Measurements from ENCODE around the gene ADAMTS2.

The ADAMTS2 gene

DNA sequence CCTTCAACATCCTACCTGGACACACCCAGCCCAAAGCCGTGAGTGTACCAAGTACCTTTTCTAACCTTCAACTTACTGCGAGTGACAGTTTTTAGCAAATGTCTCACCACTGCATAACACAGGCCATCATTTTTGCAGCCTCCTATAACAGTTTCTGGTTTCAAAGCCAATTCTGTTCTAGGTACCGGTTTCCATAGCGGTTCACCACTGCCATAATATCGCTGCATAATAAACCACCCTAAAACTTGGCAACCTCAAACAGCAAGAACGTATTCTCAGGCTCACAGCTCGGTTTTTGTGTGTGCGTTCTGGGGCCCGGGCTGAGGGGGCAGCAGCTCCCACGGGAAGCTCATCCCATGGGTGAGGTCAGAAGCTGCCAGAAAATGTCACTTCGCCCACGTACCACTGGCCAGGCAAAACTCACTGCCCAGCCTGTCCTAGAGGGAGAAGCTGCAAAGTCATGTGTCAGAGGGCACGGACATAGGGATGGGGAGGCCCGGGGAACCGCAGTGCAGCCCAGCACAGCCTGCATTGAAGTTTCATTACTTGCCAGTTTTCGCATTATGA is 15.9 kb upstream of the ADAMTS2 start:
- H3K27me3 ChIP-seq (ENCODE audit: insufficient read depth, low read length, poor library complexity) = no peaks in the 10 kb centered on the region
- H4K5ac ChIP-seq (ENCODE audit: low read length) = no peak overlapping the region
- H4K8ac ChIP-seq (ENCODE audit: low read depth, low read length) = no peak overlapping the region
- no peaks in the 10 kb centered on the region for H3K4me1 ChIP-seq (ENCODE audit: control insufficient read depth, low read depth, low read length)
- no peaks in the 10 kb centered on the region for H3K79me1 ChIP-seq (ENCODE audit: low read length)
- no peaks in the 10 kb centered on the region for H3K79me2 ChIP-seq (ENCODE audit: control insufficient read depth, insufficient read depth, low read length)
- no peak overlapping the region for H3K23ac ChIP-seq (ENCODE audit: low read length)
- no peak overlapping the region for H2AK5ac ChIP-seq (ENCODE audit: low read length)
- no peak overlapping the region for H2BK120ac ChIP-seq (ENCODE audit: low read depth, low read length)
- no peak for DNase-seq
- no peak overlapping the region for H3K4ac ChIP-seq (ENCODE audit: low read depth, low read length)
- H3K27ac ChIP-seq (ENCODE audit: low read depth, low read length) = no peak overlapping the region
- H3K4me2 ChIP-seq (ENCODE audit: low read length) = no peak overlapping the region
- H3K18ac ChIP-seq (ENCODE audit: low read length) = no peak overlapping the region
- H2BK15ac ChIP-seq (replicated peaks; ENCODE audit: low read depth) = no peak overlapping the region
- no peak overlapping the region for H3K56ac ChIP-seq (ENCODE audit: low read length)
- H2BK5ac ChIP-seq (ENCODE audit: low read length) = no peak overlapping the region
- no peak overlapping the region for H3K4me3 ChIP-seq (ENCODE audit: low read length)
- no CpG with 5 or more reads among the region's 16 CpGs for WGBS (ENCODE audit: extremely low coverage, insufficient coverage, low lambda C conversion rate)
- H3K9ac ChIP-seq (ENCODE audit: low read length) = no peak overlapping the region
- no peaks in the 10 kb centered on the region for H3K36me3 ChIP-seq (ENCODE audit: control insufficient read depth, insufficient read depth, low read length)

DNA sequence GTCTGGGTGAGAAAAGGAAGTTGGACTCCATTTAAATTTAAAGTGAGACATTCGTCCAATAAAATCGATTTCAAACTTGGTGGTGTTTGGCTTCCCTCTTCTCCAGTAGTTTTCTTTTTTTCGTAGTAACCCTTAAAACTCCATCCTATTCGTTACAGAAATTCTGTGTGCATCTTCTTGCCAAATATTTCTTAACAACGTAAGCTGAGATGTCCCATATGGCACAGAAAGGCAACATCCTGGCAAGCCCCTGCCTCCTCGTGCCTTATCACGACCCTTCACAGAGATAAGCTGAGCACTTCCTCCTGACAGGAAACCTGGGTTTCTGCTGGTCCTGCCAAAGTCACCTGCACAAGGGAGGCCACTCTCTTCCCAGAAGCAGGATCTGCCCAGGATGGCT is 11.8 kb upstream of the ADAMTS2 start:
- Histone ChIP-seq H4K8ac (ENCODE audit: low read depth, low read length) (no peak overlapping the region), H3K56ac (ENCODE audit: low read length) (no peak overlapping the region), H3K36me3 (ENCODE audit: control insufficient read depth, insufficient read depth, low read length) (no peaks in the 10 kb centered on the region), H2BK5ac (ENCODE audit: low read length) (no peak overlapping the region), H3K4me3 (ENCODE audit: low read length) (no peak overlapping the region), H3K9ac (ENCODE audit: low read length) (no peak overlapping the region), H3K27ac (ENCODE audit: low read depth, low read length) (no peak overlapping the region), H2BK120ac (ENCODE audit: low read depth, low read length) (no peak overlapping the region), H3K27me3 (ENCODE audit: insufficient read depth, low read length, poor library complexity) (no peaks in the 10 kb centered on the region), H3K4me2 (ENCODE audit: low read length) (no peak overlapping the region), H2AK5ac (ENCODE audit: low read length) (no peak overlapping the region), H4K5ac (ENCODE audit: low read length) (no peak overlapping the region), H3K23ac (ENCODE audit: low read length) (no peak overlapping the region), H2BK15ac (replicated peaks; ENCODE audit: low read depth) (no peak overlapping the region), H3K4ac (ENCODE audit: low read depth, low read length) (no peak overlapping the region), H3K79me1 (ENCODE audit: low read length) (no peaks in the 10 kb centered on the region), H3K79me2 (ENCODE audit: control insufficient read depth, insufficient read depth, low read length) (no peaks in the 10 kb centered on the region), H3K4me1 (ENCODE audit: control insufficient read depth, low read depth, low read length) (no peaks in the 10 kb centered on the region), H3K18ac (ENCODE audit: low read length) (no peak overlapping the region)
- DNase-seq = no peak
- WGBS (ENCODE audit: extremely low coverage, insufficient coverage, low lambda C conversion rate) = no CpG with 5 or more reads among the region's 7 CpGs

- WGBS (ENCODE audit: extremely low coverage, insufficient coverage, low lambda C conversion rate) = no CpG with 5 or more reads among the region's 11 CpGs
- Histone ChIP-seq H3K4me3 (ENCODE audit: low read length) (no peak overlapping the region), H2BK120ac (ENCODE audit: low read depth, low read length) (no peak overlapping the region), H3K36me3 (ENCODE audit: control insufficient read depth, insufficient read depth, low read length) (no peaks in the 10 kb centered on the region), H2BK15ac (replicated peaks; ENCODE audit: low read depth) (no peak overlapping the region), H3K23ac (ENCODE audit: low read length) (no peak overlapping the region), H4K5ac (ENCODE audit: low read length) (no peak overlapping the region), H3K4me1 (ENCODE audit: control insufficient read depth, low read depth, low read length) (no peaks in the 10 kb centered on the region), H4K8ac (ENCODE audit: low read depth, low read length) (no peak overlapping the region), H3K56ac (ENCODE audit: low read length) (no peak overlapping the region), H2AK5ac (ENCODE audit: low read length) (no peak overlapping the region), H3K27me3 (ENCODE audit: insufficient read depth, low read length, poor library complexity) (no peaks in the 10 kb centered on the region), H3K4ac (ENCODE audit: low read depth, low read length) (no peak overlapping the region), H3K79me1 (ENCODE audit: low read length) (no peaks in the 10 kb centered on the region), H3K18ac (ENCODE audit: low read length) (no peak overlapping the region), H3K79me2 (ENCODE audit: control insufficient read depth, insufficient read depth, low read length) (no peaks in the 10 kb centered on the region), H3K4me2 (ENCODE audit: low read length) (no peak overlapping the region), H3K27ac (ENCODE audit: low read depth, low read length) (no peak overlapping the region), H3K9ac (ENCODE audit: low read length) (no peak overlapping the region), H2BK5ac (ENCODE audit: low read length) (no peak overlapping the region)
- no peak for DNase-seq
Measured at GRCh38 chr5:179355976-179356974, 11.0 kb upstream of the ADAMTS2 start.

- H3K27me3 ChIP-seq (ENCODE audit: insufficient read depth, low read length, poor library complexity) = no peaks in the 10 kb centered on the region
- no peak overlapping the region for H3K9ac ChIP-seq (ENCODE audit: low read length)
- no peaks in the 10 kb centered on the region for H3K4me1 ChIP-seq (ENCODE audit: control insufficient read depth, low read depth, low read length)
- H3K4me2 ChIP-seq (ENCODE audit: low read length) = no peak overlapping the region
- no peaks in the 10 kb centered on the region for H3K79me2 ChIP-seq (ENCODE audit: control insufficient read depth, insufficient read depth, low read length)
- no peak overlapping the region for H3K18ac ChIP-seq (ENCODE audit: low read length)
- no peak overlapping the region for H3K56ac ChIP-seq (ENCODE audit: low read length)
- no peak overlapping the region for H3K27ac ChIP-seq (ENCODE audit: low read depth, low read length)
- H2BK15ac ChIP-seq (replicated peaks; ENCODE audit: low read depth) = no peak overlapping the region
- WGBS (ENCODE audit: extremely low coverage, insufficient coverage, low lambda C conversion rate) = no CpG with 5 or more reads among the region's 23 CpGs
- H2BK5ac ChIP-seq (ENCODE audit: low read length) = no peak overlapping the region
- no peaks in the 10 kb centered on the region for H3K36me3 ChIP-seq (ENCODE audit: control insufficient read depth, insufficient read depth, low read length)
- H2AK5ac ChIP-seq (ENCODE audit: low read length) = no peak overlapping the region
- no peak overlapping the region for H3K4me3 ChIP-seq (ENCODE audit: low read length)
- H3K23ac ChIP-seq (ENCODE audit: low read length) = no peak overlapping the region
- DNase-seq = no peak
- H3K79me1 ChIP-seq (ENCODE audit: low read length) = no peaks in the 10 kb centered on the region
- H3K4ac ChIP-seq (ENCODE audit: low read depth, low read length) = no peak overlapping the region
- no peak overlapping the region for H4K5ac ChIP-seq (ENCODE audit: low read length)
- H4K8ac ChIP-seq (ENCODE audit: low read depth, low read length) = no peak overlapping the region
- H2BK120ac ChIP-seq (ENCODE audit: low read depth, low read length) = no peak overlapping the region
Measured at GRCh38 chr5:179354305-179354882, 9.1 kb upstream of the ADAMTS2 start.

GRCh38 chr5:179348843-179349242 is 3.6 kb upstream of the ADAMTS2 start:
- no peaks in the 10 kb centered on the region for H3K27me3 ChIP-seq (ENCODE audit: insufficient read depth, low read length, poor library complexity)
- H3K23ac ChIP-seq (ENCODE audit: low read length) = no peak overlapping the region
- H3K27ac ChIP-seq (ENCODE audit: low read depth, low read length) = no peak overlapping the region
- H3K4ac ChIP-seq (ENCODE audit: low read depth, low read length) = no peak overlapping the region
- H2BK120ac ChIP-seq (ENCODE audit: low read depth, low read length) = no peak overlapping the region
- H4K8ac ChIP-seq (ENCODE audit: low read depth, low read length) = no peak overlapping the region
- no peak for DNase-seq
- H3K4me2 ChIP-seq (ENCODE audit: low read length) = no peak overlapping the region
- no peak overlapping the region for H2AK5ac ChIP-seq (ENCODE audit: low read length)
- no peak overlapping the region for H3K9ac ChIP-seq (ENCODE audit: low read length)
- H3K79me2 ChIP-seq (ENCODE audit: control insufficient read depth, insufficient read depth, low read length) = no peaks in the 10 kb centered on the region
- H2BK5ac ChIP-seq (ENCODE audit: low read length) = no peak overlapping the region
- H3K79me1 ChIP-seq (ENCODE audit: low read length) = no peaks in the 10 kb centered on the region
- no peaks in the 10 kb centered on the region for H3K4me1 ChIP-seq (ENCODE audit: control insufficient read depth, low read depth, low read length)
- H3K4me3 ChIP-seq (ENCODE audit: low read length) = no peak overlapping the region
- H2BK15ac ChIP-seq (replicated peaks; ENCODE audit: low read depth) = no peak overlapping the region
- no CpG with 5 or more reads among the region's 10 CpGs for WGBS (ENCODE audit: extremely low coverage, insufficient coverage, low lambda C conversion rate)
- H4K5ac ChIP-seq (ENCODE audit: low read length) = no peak overlapping the region
- no peak overlapping the region for H3K56ac ChIP-seq (ENCODE audit: low read length)
- no peaks in the 10 kb centered on the region for H3K36me3 ChIP-seq (ENCODE audit: control insufficient read depth, insufficient read depth, low read length)
- no peak overlapping the region for H3K18ac ChIP-seq (ENCODE audit: low read length)
